Measurements from ENCODE around the gene TNFAIP2. TPM values are rescaled to one million over a fixed set of nuclear protein-coding genes. Genes with fewer than 3 reads are reported as not detected.
A peak's percentile ranks its signal among the peaks of the same experiment; 100 is the strongest.

The TNFAIP2 gene
- total and polyA plus RNA-seq, 2 experiments from 2014 or later: 9.6 to 51.8 TPM

- Histone ChIP-seq H3K4me2 (ENCODE audit: unreplicated experiment) (peak overlapping the region; percentile 3), H3K4me3 (no peak overlapping the region; the same call in 1 of the 2 replicates), H3K9ac (no peak overlapping the region), H2AFZ (peak overlapping the region; percentile 68), H4K20me1 (ENCODE audit: insufficient read depth) (no peaks in the 10 kb centered on the region), H3K79me2 (ENCODE audit: insufficient read depth) (no peaks in the 10 kb centered on the region), H3K36me3 (ENCODE audit: low read depth) (no peaks in the 10 kb centered on the region), H3K9me3 (ENCODE audit: low read depth) (no peaks in the 10 kb centered on the region), H3F3A (ENCODE audit: insufficient read depth) (no peaks in the 10 kb centered on the region), H3K4me1 (ENCODE audit: insufficient read depth) (no peaks in the 10 kb centered on the region), H3K27me3 (replicated peaks; ENCODE audit: insufficient read depth) (no peaks in the 10 kb centered on the region), H3K27ac (no peak overlapping the region), H3K9me2 (ENCODE audit: insufficient read depth) (no peaks in the 10 kb centered on the region)
- in situ Hi-C loops (cut with MboI): no loop called here
- 7 to 8% methylated on average over 21 to 23 of the region's 23 CpGs for WGBS, 2 experiments (ENCODE audit: low coverage in 1 of 2, low lambda C conversion rate in 2 of 2, missing lambda C conversion rate in 2 of 2)
- DNase-seq: peak; percentile 63
- TF ChIP-seq EZH2 (IDR thresholded peaks at IDR 0.05; ENCODE audit: insufficient read depth, poor library complexity, severe bottlenecking) (no peak), EZH2phosphoT487 (IDR thresholded peaks at IDR 0.05; ENCODE audit: insufficient read depth, low read depth) (no peak)
These were observed 1.2 kb upstream of the TNFAIP2 start for GRCh38 chr14:103121846-103122584.

GRCh38 chr14:103122585-103122946 lies 695 bp upstream of the TNFAIP2 start:
- in situ Hi-C loops (cut with MboI): no loop called here
- no peaks in the 10 kb centered on the region for H3K9me2 ChIP-seq (ENCODE audit: insufficient read depth)
- DNase-seq: peak; percentile 24

DNA sequence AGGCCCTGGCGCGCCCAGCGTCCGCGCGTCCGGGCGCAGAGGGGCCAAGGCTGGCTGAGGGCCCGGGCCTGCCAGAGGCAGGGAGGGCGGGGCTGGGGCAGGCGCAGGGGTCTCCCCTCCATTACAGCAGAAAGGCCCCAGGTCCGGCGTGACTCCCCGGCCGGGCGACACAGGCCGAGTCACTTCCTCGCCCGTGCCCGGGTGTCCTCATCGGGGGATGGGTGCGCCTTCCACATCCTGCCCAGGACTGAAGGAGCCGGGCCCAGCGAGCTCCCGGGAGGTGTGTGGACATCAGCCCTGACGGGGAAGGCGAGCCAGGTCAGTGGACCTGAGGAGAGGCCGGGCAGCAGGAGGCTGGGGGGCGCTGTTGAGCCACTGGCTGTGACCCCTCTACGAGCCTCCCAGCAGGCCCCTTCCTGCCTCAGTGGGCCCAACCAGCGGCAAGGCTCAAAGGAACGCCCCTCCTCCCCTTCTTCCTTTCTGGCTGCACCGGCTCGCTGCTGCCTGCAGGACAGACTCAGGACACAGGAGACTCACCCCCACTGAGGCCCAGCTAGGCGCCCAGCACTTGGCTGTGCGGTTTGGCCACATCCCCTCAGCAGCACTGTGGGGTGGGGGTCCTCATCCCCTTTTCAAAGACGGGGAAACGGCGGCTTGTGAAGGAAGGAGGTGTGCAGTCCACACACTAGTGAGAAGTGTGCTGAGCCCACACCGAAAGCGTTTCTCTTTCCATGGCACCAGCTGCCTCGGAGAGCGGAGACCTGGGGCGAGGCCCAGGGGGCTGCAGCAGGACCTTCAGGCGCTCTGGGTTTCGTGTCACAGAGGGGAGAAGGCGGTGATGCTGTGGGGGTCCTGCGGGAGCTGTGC lies 606 bp downstream of the TNFAIP2 start:
- no peaks in the 10 kb centered on the region for H3K4me1 ChIP-seq (ENCODE audit: insufficient read depth)
- H3K79me2 ChIP-seq (ENCODE audit: insufficient read depth): no peaks in the 10 kb centered on the region
- no peaks in the 10 kb centered on the region for H3F3A ChIP-seq (ENCODE audit: insufficient read depth)
- peak overlapping the region; percentile 54 for H3K4me2 ChIP-seq (ENCODE audit: unreplicated experiment)
- peak overlapping the region; percentile 64 for H3K4me3 ChIP-seq
- 13 to 18% methylated on average over 35 to 45 of the region's 48 CpGs for WGBS, 2 experiments (ENCODE audit: low coverage in 1 of 2, low lambda C conversion rate in 2 of 2, missing lambda C conversion rate in 2 of 2)
- peak overlapping the region; percentile 49 for H2AFZ ChIP-seq
- no peaks in the 10 kb centered on the region for H3K9me3 ChIP-seq (ENCODE audit: low read depth)
- in situ Hi-C loops (cut with MboI): no loop called here
- H4K20me1 ChIP-seq (ENCODE audit: insufficient read depth): no peaks in the 10 kb centered on the region
- H3K9me2 ChIP-seq (ENCODE audit: insufficient read depth): no peaks in the 10 kb centered on the region
- no peak overlapping the region for H3K27ac ChIP-seq
- H3K27me3 ChIP-seq (replicated peaks; ENCODE audit: insufficient read depth): no peaks in the 10 kb centered on the region
- H3K9ac ChIP-seq: peak overlapping the region; percentile 71
- peak; percentile 76 for DNase-seq
- TF ChIP-seq EZH2phosphoT487 (IDR thresholded peaks at IDR 0.05; ENCODE audit: insufficient read depth, low read depth) (no peak), EZH2 (IDR thresholded peaks at IDR 0.05; ENCODE audit: insufficient read depth, poor library complexity, severe bottlenecking) (no peak)
- H3K36me3 ChIP-seq (ENCODE audit: low read depth): no peaks in the 10 kb centered on the region

More at GRCh38 chr14:103122585-103122946, 695 bp upstream of the TNFAIP2 start:
- Histone ChIP-seq H3K27me3 (replicated peaks; ENCODE audit: insufficient read depth) (no peaks in the 10 kb centered on the region), H3K9ac (peak overlapping the region; percentile 71), H3K4me3 (peak overlapping the region; percentile 64; the same call in 1 of the 2 replicates), H3K27ac (no peak overlapping the region), H3K36me3 (ENCODE audit: low read depth) (no peaks in the 10 kb centered on the region), H3F3A (ENCODE audit: insufficient read depth) (no peaks in the 10 kb centered on the region), H4K20me1 (ENCODE audit: insufficient read depth) (no peaks in the 10 kb centered on the region), H2AFZ (peak overlapping the region; percentile 68), H3K9me3 (ENCODE audit: low read depth) (no peaks in the 10 kb centered on the region), H3K79me2 (ENCODE audit: insufficient read depth) (no peaks in the 10 kb centered on the region), H3K4me1 (ENCODE audit: insufficient read depth) (no peaks in the 10 kb centered on the region), H3K4me2 (ENCODE audit: unreplicated experiment) (no peak overlapping the region)
- WGBS, 2 experiments (ENCODE audit: low coverage in 1 of 2, low lambda C conversion rate in 2 of 2, missing lambda C conversion rate in 2 of 2): 32% methylated on average over 15 of the region's 15 CpGs
- TF ChIP-seq EZH2 (IDR thresholded peaks at IDR 0.05; ENCODE audit: insufficient read depth, poor library complexity, severe bottlenecking) (no peak), EZH2phosphoT487 (IDR thresholded peaks at IDR 0.05; ENCODE audit: insufficient read depth, low read depth) (no peak)

GRCh38 chr14:103124501-103125001 lies 1.3 kb downstream of the TNFAIP2 start:
- Histone ChIP-seq H3K4me1 (ENCODE audit: insufficient read depth) (no peaks in the 10 kb centered on the region), H3K79me2 (ENCODE audit: insufficient read depth) (no peaks in the 10 kb centered on the region), H3K27me3 (replicated peaks; ENCODE audit: insufficient read depth) (no peaks in the 10 kb centered on the region), H3K9me3 (ENCODE audit: low read depth) (no peaks in the 10 kb centered on the region), H3K4me2 (ENCODE audit: unreplicated experiment) (peak overlapping the region; percentile 54), H3F3A (ENCODE audit: insufficient read depth) (no peaks in the 10 kb centered on the region), H3K9ac (peak overlapping the region; percentile 71; the same call in 1 of the 2 replicates), H3K27ac (no peak overlapping the region), H3K9me2 (ENCODE audit: insufficient read depth) (no peaks in the 10 kb centered on the region), H4K20me1 (ENCODE audit: insufficient read depth) (no peaks in the 10 kb centered on the region), H3K4me3 (peak overlapping the region; percentile 64; the same call in 1 of the 2 replicates), H2AFZ (no peak overlapping the region), H3K36me3 (ENCODE audit: low read depth) (no peaks in the 10 kb centered on the region)
- TF ChIP-seq EZH2phosphoT487 (IDR thresholded peaks at IDR 0.05; ENCODE audit: insufficient read depth, low read depth) (no peak), EZH2 (IDR thresholded peaks at IDR 0.05; ENCODE audit: insufficient read depth, poor library complexity, severe bottlenecking) (no peak)
- DNase-seq: no peak
- 70 to 95% methylated on average over 4 to 5 of the region's 5 CpGs for WGBS, 2 experiments (ENCODE audit: low coverage in 1 of 2, low lambda C conversion rate in 2 of 2, missing lambda C conversion rate in 2 of 2)
- in situ Hi-C loops (cut with MboI): no loop called here

Data from GM23248 (cell line).